PC-9 (cell line): ENCODE data around the gene NUP88. TPM values are rescaled to one million over a fixed set of nuclear protein-coding genes. Genes with fewer than 3 reads are reported as not detected.

Experiments
- BruUV-seq: library from RNA; stranded (reverse); fragments of 400-500 nt; replicated peaks from 2 replicates; lab custom pipeline; 2021; lab: Mats Ljungman, UMichigan
- CTCF ChIA-PET: fragments of 300-600 bp; sonication (Branson Sonifier 250); formaldehyde crosslinking; loops from one replicate; lab custom pipeline; 2022; ENCODE audit warnings: antibody characterized with exemption; lab: Charles Lee
- POLR2A ChIA-PET: fragments of 300-600 bp; sonication (Branson Sonifier 250); formaldehyde crosslinking; loops from one replicate; lab custom pipeline; 2022; ENCODE audit warnings: antibody characterized with exemption; ENCODE audit not compliant: unreplicated experiment; lab: Charles Lee
- DNase-seq, 2 experiments: peaks; one replicate each; pipeline versions ENCODE4 v3.0.0 to v3.0.0-alpha.2; 2015 to 2022; ENCODE audit warnings: mixed read lengths in 1 of 2
- H2AFZ ChIP-seq: fragments of 200-600 bp; sonication (generic); 2 replicates; pipeline ENCODE4 v1.8.1; 2017; ENCODE audit warnings: antibody characterized with exemption
- H3F3A ChIP-seq: fragments of 200-600 bp; sonication (generic); 2 replicates; pipeline ENCODE4 v1.8.1; 2017; ENCODE audit warnings: antibody characterized with exemption, mild to moderate bottlenecking, low read depth; ENCODE audit not compliant: insufficient read depth
- H3K27ac ChIP-seq: fragments of 200-600 bp; sonication (generic); 2 replicates; pipeline ENCODE4 v1.6.1; 2016; ENCODE audit warnings: mixed run types
- H3K27me3 ChIP-seq: fragments of 200-600 bp; sonication (generic); 2 replicates; pipeline ENCODE4 v1.6.1; 2016; ENCODE audit warnings: low read depth, mixed run types; ENCODE audit not compliant: insufficient read depth
- H3K36me3 ChIP-seq: fragments of 200-600 bp; sonication (generic); 2 replicates; pipeline ENCODE4 v1.6.1; 2016; ENCODE audit warnings: low read depth, mixed run types
- H3K4me1 ChIP-seq: fragments of 200-600 bp; sonication (generic); replicated peaks from 2 replicates; pipeline ENCODE4 v1.6.1; 2016; ENCODE audit warnings: mixed run types; ENCODE audit not compliant: insufficient read depth
- H3K4me2 ChIP-seq: fragments of 200-600 bp; sonication (generic); 2 replicates; pipeline ENCODE4 v1.6.1; 2017; ENCODE audit warnings: mixed run types
- H3K4me3 ChIP-seq: fragments of 200-600 bp; sonication (generic); 2 replicates; pipeline ENCODE4 v1.6.1; 2016; ENCODE audit warnings: mixed run types
- H3K79me2 ChIP-seq: fragments of 200-600 bp; sonication (generic); 2 replicates; pipeline ENCODE4 v1.6.1; 2017; ENCODE audit warnings: low read depth, mixed run types
- H3K9me2 ChIP-seq: fragments of 200-600 bp; sonication (generic); 2 replicates; pipeline ENCODE4 v1.8.1; 2017; ENCODE audit warnings: mild to moderate bottlenecking; ENCODE audit not compliant: insufficient read depth
- H3K9me3 ChIP-seq: fragments of 200-600 bp; sonication (generic); 2 replicates; pipeline ENCODE4 v1.8.1; 2016; ENCODE audit warnings: low read depth; ENCODE audit not compliant: insufficient read depth
- H4K20me1 ChIP-seq: fragments of 200-600 bp; sonication (generic); 2 replicates; pipeline ENCODE4 v1.8.1; 2017; ENCODE audit not compliant: insufficient read depth
- CTCF ChIP-seq: fragments of 200-600 bp; sonication (generic); conservative IDR thresholded peaks from 2 replicates; pipeline ENCODE4 v1.6.1; 2017; ENCODE audit warnings: mixed run types, antibody characterized with exemption, mild to moderate bottlenecking, moderate library complexity
- EZH2 ChIP-seq: fragments of 200-600 bp; sonication (generic); IDR thresholded peaks from 2 replicates; pipeline ENCODE4 v1.8.0; 2017; ENCODE audit warnings: antibody characterized with exemption, low read depth
- intact Hi-C: fragments of 100-400 bp; cut with micrococcal nuclease; formaldehyde crosslinking; loops from one replicate; pipeline ENCODE4 v1.10.0; 2022; ENCODE audit not compliant: unreplicated experiment
- total RNA-seq: library from RNA; stranded (reverse); gene quantifications from 2 replicates; pipeline ENCODE4 v1.2.3, GENCODE V29; 2021

Gene NUP88
- total RNA-seq, 1 experiment from 2014 or later = 93.1 TPM

GRCh38 chr17:5430413-5430999 lies 11.0 kb upstream of the NUP88 start:
- Histone ChIP-seq H3K36me3 (peaks cover 53% of the 10 kb centered on the region), H3K27ac (peak overlapping the region; percentile 5; the same call in 1 of the 2 replicates), H3K4me2 (no peak overlapping the region), H3K4me3 (no peak overlapping the region), H4K20me1 (peaks cover 23% of the 10 kb centered on the region), H3K9me3 (no peaks in the 10 kb centered on the region), H3K9me2 (no peaks in the 10 kb centered on the region), H3F3A (peaks cover 70% of the 10 kb centered on the region), H3K27me3 (no peaks in the 10 kb centered on the region), H3K4me1 (no peaks in the 10 kb centered on the region), H2AFZ (no peak overlapping the region), H3K79me2 (peaks cover 13% of the 10 kb centered on the region)
- ChIA-PET CTCF (interaction anchor here (1.0 kb wide), 1 partner anchor 9 kb away, joined by 4 read pairs; the partner anchor contains the start of gene C1QBP), POLR2A (interaction anchor here (0.6 kb wide), 2 partner anchors 11 to 21 kb away, joined by 10 to 14 read pairs; no protein-coding TSS in a partner anchor)
- intact Hi-C loops = no loop called here
- TF ChIP-seq CTCF (no peak), EZH2 (no peak)
- no peak for DNase-seq
- no TSS peak for BruUV-seq

- H3K36me3 ChIP-seq = peaks cover 56% of the 10 kb centered on the region
- no peaks in the 10 kb centered on the region for H3K27me3 ChIP-seq
- TF ChIP-seq CTCF = no peak
- intact Hi-C loops = no loop called here
- no peak overlapping the region for H3K4me3 ChIP-seq
- 0 out of 2 replicates have a peak overlapping the region, but pooled peaks have one; percentile 27 for H3K27ac ChIP-seq
- no peak for DNase-seq
- BruUV-seq = no TSS peak
- H2AFZ ChIP-seq = no peak overlapping the region
- POLR2A ChIA-PET = no interaction called here
- CTCF ChIA-PET = no interaction called here
- H3K4me1 ChIP-seq = no peaks in the 10 kb centered on the region
- H3F3A ChIP-seq = peaks cover 59% of the 10 kb centered on the region
- H3K79me2 ChIP-seq = peaks cover 4% of the 10 kb centered on the region; the same call in 1 of the 2 replicates
- H4K20me1 ChIP-seq = peaks cover 14% of the 10 kb centered on the region
- H3K9me3 ChIP-seq = no peaks in the 10 kb centered on the region
- H3K4me2 ChIP-seq = no peak overlapping the region
- H3K9me2 ChIP-seq = no peaks in the 10 kb centered on the region
Measured at GRCh38 chr17:5429191-5429887, 9.9 kb upstream of the NUP88 start.

GRCh38 chr17:5425826-5426225 lies 6.4 kb upstream of the NUP88 start:
- ChIA-PET POLR2A (no interaction called here), CTCF (no interaction called here)
- Histone ChIP-seq H3K36me3 (peaks cover 70% of the 10 kb centered on the region), H4K20me1 (no peaks in the 10 kb centered on the region), H2AFZ (no peak overlapping the region), H3K4me1 (peaks cover 21% of the 10 kb centered on the region), H3K27ac (no peak overlapping the region), H3K4me2 (no peak overlapping the region), H3K9me3 (no peaks in the 10 kb centered on the region), H3K27me3 (no peaks in the 10 kb centered on the region), H3K4me3 (no peak overlapping the region), H3K9me2 (no peaks in the 10 kb centered on the region), H3K79me2 (peaks cover 15% of the 10 kb centered on the region), H3F3A (peaks cover 36% of the 10 kb centered on the region; the same call in 1 of the 2 replicates)
- DNase-seq = no peak
- no TSS peak for BruUV-seq
- intact Hi-C loops = no loop called here
- TF ChIP-seq EZH2 (no peak), CTCF (no peak)
